Measurements from ENCODE around the gene ENOX1. TPM values are rescaled to one million over a fixed set of nuclear protein-coding genes. Genes with fewer than 3 reads are reported as not detected.

Gene ENOX1
- polyA plus RNA-seq, 2 of the 4 experiments (the other 2 are of a cell fraction): 0.28 to 0.41 TPM

GRCh38 chr13:43196750-43197370, 589.9 kb downstream of the ENOX1 start:
- ChIA-PET CTCF (interaction anchor here (1.6 kb wide), 1 partner anchor 9 kb away, joined by 3 read pairs; no protein-coding TSS in a partner anchor), POLR2A (no interaction called here)
- H3K4me1 ChIP-seq: no peaks in the 10 kb centered on the region
- H3K4me3 ChIP-seq: no peak overlapping the region
- ATAC-seq: no peak
- DNase-seq (ENCODE audit: low read depth in 1 of 2, low spot score in 1 of 2): no peak
- TF ChIP-seq CEBPB (IDR thresholded peaks at IDR 0.05) (no peak), BCL3 (IDR thresholded peaks at IDR 0.05) (no peak), KDM1A (IDR thresholded peaks at IDR 0.05; ENCODE audit: low read depth) (no peak), ATOH8 (CRISPR knock-in tag; IDR thresholded peaks at IDR 0.05; ENCODE audit: low read depth) (no peak), JUNB (IDR thresholded peaks at IDR 0.05) (no peak), HDAC2 (IDR thresholded peaks at IDR 0.05) (no peak), CHD2 (IDR thresholded peaks at IDR 0.05; ENCODE audit: low read length, partially characterized antibody) (no peak)
- no peak overlapping the region for H3K27ac ChIP-seq
- FAIRE-seq: no peak
- no peaks in the 10 kb centered on the region for H3K9me3 ChIP-seq
- 62% methylated on average over 3 of the region's 3 CpGs for WGBS (ENCODE audit: missing lambda C conversion rate)
- H3K4me2 ChIP-seq: no peak overlapping the region

- Histone ChIP-seq H3K4me1 (no peaks in the 10 kb centered on the region), H3K4me3 (no peak overlapping the region), H3K4me2 (no peak overlapping the region), H3K9me3 (no peaks in the 10 kb centered on the region), H3K27ac (no peak overlapping the region)
- ChIA-PET CTCF (interaction anchor here (1.6 kb wide), 1 partner anchor 9 kb away, joined by 3 read pairs; no protein-coding TSS in a partner anchor), POLR2A (no interaction called here)
- FAIRE-seq (no peak), ATAC-seq (no peak), DNase-seq (ENCODE audit: low read depth in 1 of 2, low spot score in 1 of 2) (no peak)
- 58% methylated on average over 2 of the region's 4 CpGs for WGBS (ENCODE audit: missing lambda C conversion rate)
- TF ChIP-seq CBX8 (IDR thresholded peaks at IDR 0.05) (no peak), JUN (IDR thresholded peaks at IDR 0.05) (no peak), MAX (IDR thresholded peaks at IDR 0.05) (no peak), NFE2L2 (conservative IDR thresholded peaks at IDR 0.05; ENCODE audit: low read length) (no peak), FOSB (CRISPR knock-in tag; IDR thresholded peaks at IDR 0.05) (no peak), SMC3 (IDR thresholded peaks at IDR 0.05) (no peak), MYC (IDR thresholded peaks at IDR 0.05; ENCODE audit: borderline replicate concordance, low read length) (no peak), HEYL (CRISPR knock-in tag; IDR thresholded peaks at IDR 0.05) (no peak)
- TF ChIP-seq, protein P1, sequence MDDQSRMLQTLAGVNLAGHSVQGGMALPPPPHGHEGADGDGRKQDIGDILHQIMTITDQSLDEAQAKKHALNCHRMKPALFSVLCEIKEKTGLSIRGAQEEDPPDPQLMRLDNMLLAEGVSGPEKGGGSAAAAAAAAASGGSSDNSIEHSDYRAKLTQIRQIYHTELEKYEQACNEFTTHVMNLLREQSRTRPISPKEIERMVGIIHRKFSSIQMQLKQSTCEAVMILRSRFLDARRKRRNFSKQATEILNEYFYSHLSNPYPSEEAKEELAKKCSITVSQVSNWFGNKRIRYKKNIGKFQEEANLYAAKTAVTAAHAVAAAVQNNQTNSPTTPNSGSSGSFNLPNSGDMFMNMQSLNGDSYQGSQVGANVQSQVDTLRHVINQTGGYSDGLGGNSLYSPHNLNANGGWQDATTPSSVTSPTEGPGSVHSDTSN (IDR thresholded peaks at IDR 0.05): no peak
These were observed 590.6 kb downstream of the ENOX1 start for GRCh38 chr13:43196086-43196621.

DNA sequence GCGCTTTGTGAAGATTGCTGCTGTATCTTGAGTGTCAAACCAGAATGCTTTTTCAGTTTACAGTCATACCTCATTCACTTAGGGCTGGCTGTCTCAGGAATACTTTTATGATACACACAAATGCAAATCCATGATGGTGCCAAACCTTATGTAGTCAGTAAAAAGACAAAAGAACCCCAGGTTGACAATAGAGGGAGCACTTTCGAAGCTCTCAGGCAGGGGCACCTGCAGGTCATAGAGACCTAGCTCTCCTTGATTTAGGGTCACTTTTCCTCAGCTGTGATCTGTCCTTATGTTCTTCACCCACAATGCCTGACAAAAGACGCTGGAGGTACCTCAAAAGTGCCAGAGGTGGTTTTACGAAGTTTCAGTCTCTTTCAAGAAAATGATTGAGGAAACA, 591.2 kb downstream of the ENOX1 start:
- ChIA-PET CTCF (interaction anchor here (1.6 kb wide), 1 partner anchor 8 kb away, joined by 3 read pairs; no protein-coding TSS in a partner anchor), POLR2A (no interaction called here)
- ATAC-seq (no peak), DNase-seq (ENCODE audit: low read depth in 1 of 2, low spot score in 1 of 2) (no peak), FAIRE-seq (no peak)
- Histone ChIP-seq H3K27ac (no peak overlapping the region), H3K4me2 (no peak overlapping the region), H3K4me3 (no peak overlapping the region), H3K4me1 (no peaks in the 10 kb centered on the region), H3K9me3 (no peaks in the 10 kb centered on the region)
- 56% methylated on average over 4 of the region's 4 CpGs for WGBS (ENCODE audit: missing lambda C conversion rate)
- TF ChIP-seq NPAS2 (CRISPR knock-in tag; IDR thresholded peaks at IDR 0.05; ENCODE audit: borderline replicate concordance) (no peak), RAD21 (conservative IDR thresholded peaks at IDR 0.05 in 1 of 2, IDR thresholded peaks at IDR 0.05 in 1 of 2) (0 out of 5 replicates have a peak, but pooled peaks of 1 of the 2 experiments have one; percentile 19)
